MG63 (cell line): Measurements from ENCODE around the gene POLR2L. TPM values are rescaled to one million over a fixed set of nuclear protein-coding genes. Genes with fewer than 3 reads are reported as not detected.

ENCODE experiments used
- DNase-seq: peaks from one replicate; pipeline ENCODE4 v3.0.0-alpha.2; 2020
- H3K27me3 ChIP-seq: fragments of 250-450 bp; sonication (Bioruptor Pico); 2 replicates; pipeline ENCODE4 v1.5.1; 2020; ENCODE audit warnings: mild to moderate bottlenecking, moderate library complexity
- H3K36me3 ChIP-seq: fragments of 250-450 bp; sonication (Bioruptor Pico); 2 replicates; pipeline ENCODE4 v1.5.1; 2020; ENCODE audit warnings: mild to moderate bottlenecking, moderate library complexity
- H3K4me3 ChIP-seq: fragments of 250-450 bp; sonication (Bioruptor Pico); 2 replicates; pipeline ENCODE4 v1.5.1; 2020; ENCODE audit warnings: mild to moderate bottlenecking, moderate library complexity
- H3K9me3 ChIP-seq: fragments of 250-450 bp; sonication (Bioruptor Pico); 2 replicates; pipeline ENCODE4 v1.5.1; 2020; ENCODE audit warnings: mild to moderate bottlenecking, moderate library complexity
- total RNA-seq: library from RNA; depleted of rRNA; stranded (reverse); fragments of >200 nt; shearing (Covaris generic); gene quantifications from 2 replicates; pipeline ENCODE4 v1.2.3, GENCODE V29; 2014; ENCODE audit warnings: low replicate concordance

POLR2L gene
- total RNA-seq, 1 experiment from 2014 or later, result 190 TPM

DNA sequence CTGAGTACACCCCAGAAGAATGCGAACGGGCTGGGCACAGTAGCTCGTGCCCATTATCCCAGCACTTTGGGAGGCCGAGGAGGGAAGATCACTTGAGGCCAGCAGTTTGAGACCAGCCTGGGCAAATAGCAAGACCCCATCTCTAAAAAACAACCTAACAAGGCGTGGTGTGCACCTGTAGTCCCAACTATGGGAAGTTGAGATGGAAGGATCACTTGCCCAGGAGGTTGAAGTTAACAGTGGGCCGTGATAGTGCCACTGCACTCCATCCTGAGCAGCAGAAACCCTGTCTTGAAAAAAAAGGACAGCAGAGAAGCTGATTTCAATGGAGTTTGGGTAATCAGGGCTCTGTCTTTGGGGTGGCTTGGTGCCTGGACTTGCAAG, 29.3 kb downstream of the POLR2L start:
- Histone ChIP-seq H3K27me3 (no peaks in the 10 kb centered on the region), H3K4me3 (no peak overlapping the region), H3K9me3 (no peaks in the 10 kb centered on the region), H3K36me3 (peaks cover 59% of the 10 kb centered on the region)
- no peak for DNase-seq

DNA sequence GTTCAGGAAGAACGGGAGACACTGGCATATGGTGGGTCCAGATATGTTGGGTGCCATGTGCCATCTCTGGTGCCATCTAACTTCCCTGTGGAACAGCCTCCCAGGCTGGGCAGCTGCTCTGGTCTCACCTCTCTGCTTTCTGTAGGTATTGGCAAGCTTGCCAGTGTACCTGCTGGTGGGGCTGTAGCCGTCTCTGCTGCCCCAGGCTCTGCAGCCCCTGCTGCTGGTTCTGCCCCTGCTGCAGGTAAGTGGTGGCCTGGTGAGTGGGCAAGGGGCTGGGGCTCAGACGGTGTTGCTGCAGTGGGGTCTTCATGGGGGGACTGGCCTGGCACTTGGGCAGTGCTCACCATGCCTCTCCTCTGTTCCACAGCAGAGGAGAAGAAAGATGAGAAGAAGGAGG, 29.9 kb downstream of the POLR2L start:
- no peaks in the 10 kb centered on the region for H3K9me3 ChIP-seq
- DNase-seq, result no peak
- peaks cover 59% of the 10 kb centered on the region for H3K36me3 ChIP-seq
- no peaks in the 10 kb centered on the region for H3K27me3 ChIP-seq
- no peak overlapping the region for H3K4me3 ChIP-seq

DNA sequence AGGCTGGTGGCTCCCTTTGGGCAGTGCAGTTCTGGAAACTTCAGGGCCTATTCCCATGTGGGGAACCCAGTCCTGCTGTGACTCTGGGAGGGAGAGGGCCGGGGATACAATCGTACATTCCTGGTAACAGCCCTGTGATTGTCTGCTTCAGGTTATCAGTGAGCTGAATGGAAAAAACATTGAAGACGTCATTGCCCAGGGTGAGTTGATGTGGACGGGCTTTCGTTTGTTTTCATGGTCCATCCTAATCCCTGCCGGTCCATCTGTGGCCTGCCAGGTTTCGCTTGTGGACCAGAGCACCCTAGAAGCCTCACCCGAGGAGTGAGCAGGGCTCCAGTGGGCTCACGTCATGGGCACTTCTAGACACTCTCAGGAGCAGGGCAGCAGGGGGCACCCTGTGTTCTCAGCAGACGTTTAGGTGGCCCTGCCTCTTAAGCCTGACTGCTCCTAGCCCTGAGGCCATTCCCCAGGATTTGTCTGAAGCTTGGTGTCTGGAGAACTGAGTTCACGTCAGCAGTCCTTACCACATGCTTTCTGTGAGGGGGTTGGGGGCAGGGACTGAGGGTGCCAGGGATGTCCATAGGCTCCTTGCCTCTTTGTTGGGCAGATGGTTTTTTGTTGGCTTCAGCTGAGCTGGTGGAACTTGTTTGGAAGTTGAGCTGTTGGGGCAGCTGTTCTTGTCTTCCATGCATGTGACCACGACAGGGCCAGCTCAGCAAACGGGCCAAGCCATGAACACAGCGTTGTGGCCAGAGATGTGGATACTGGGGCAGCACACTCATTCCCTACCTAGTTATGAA, 30.7 kb downstream of the POLR2L start:
- peaks cover 59% of the 10 kb centered on the region for H3K36me3 ChIP-seq
- peak overlapping the region; percentile 82 for H3K4me3 ChIP-seq
- no peaks in the 10 kb centered on the region for H3K27me3 ChIP-seq
- H3K9me3 ChIP-seq, result no peaks in the 10 kb centered on the region
- no peak for DNase-seq

DNA sequence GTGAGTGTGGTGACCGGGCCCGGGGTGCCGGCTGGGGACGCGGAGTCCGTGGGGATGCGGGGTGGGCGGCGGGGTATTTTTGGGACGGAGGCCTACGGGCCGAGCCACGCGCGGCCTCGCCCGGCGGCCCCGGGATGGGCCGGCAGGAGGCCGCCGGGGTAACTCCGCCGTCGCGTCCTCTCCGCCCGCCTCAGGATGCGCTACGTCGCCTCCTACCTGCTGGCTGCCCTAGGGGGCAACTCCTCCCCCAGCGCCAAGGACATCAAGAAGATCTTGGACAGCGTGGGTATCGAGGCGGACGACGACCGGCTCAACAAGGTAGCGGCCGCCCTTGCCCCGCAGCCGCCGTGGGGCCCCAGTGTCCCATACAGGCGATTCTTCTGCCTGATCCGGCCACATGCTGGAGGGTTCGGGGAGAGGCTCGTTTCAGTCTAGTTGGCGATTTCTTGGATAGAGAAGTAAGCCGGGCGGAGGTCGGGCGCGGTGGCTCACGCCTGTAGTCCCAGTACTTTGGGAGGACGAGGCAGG, 32.2 kb downstream of the POLR2L start:
- DNase-seq, result no peak
- Histone ChIP-seq H3K36me3 (peaks cover 59% of the 10 kb centered on the region), H3K4me3 (peak overlapping the region; percentile 82), H3K9me3 (no peaks in the 10 kb centered on the region), H3K27me3 (no peaks in the 10 kb centered on the region)

DNA sequence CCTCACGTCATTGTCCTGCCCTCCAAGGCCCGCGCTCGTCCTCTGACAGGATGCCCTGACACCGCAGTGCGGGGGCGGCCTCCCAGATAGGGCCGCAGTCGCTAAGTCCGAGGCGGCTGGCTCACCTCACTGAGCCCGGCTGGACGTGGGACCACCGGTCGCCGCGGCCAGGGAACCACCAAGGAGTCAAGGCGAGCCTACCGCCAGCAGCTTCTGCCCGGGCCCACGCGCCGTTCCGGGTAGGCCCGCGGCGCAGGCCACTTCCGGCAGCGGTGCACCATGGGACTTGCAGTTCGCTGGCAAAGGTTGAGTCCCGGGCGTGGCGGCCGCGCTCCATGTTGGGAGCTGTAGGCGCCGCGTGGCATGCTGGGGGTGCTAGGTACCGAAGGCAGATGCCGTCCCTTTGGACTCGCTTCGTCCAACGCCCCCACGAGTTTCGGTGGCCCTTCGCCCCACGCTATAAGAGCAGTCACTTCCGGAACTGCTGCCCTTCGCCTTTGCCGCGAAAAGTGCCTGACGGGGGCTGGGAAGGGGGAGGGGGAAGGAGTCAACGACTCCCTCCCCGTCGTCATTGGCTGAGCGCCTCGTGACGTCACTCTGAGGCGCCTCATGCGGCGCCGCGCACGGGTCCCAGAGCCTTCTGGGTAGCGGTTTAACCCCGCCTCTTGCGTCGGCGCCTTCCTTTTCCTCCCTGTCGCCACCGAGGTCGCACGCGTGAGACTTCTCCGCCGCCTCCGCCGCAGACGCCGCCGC, 32.9 kb downstream of the POLR2L start, which contains the start of gene RPLP2:
Gene RPLP2 (plus strand): TSS at position 681 of the 753 bp plus-strand sequence. CDS start 268 bp downstream, outside the sequence.
- Histone ChIP-seq H3K4me3 (peak within 1 kb of the TSS; percentile 82), H3K27me3 (no peaks in the 10 kb centered on the region), H3K36me3 (peaks cover 53% of the 10 kb centered on the region), H3K9me3 (no peaks in the 10 kb centered on the region)
- DNase-seq, result peak; percentile 98

DNA sequence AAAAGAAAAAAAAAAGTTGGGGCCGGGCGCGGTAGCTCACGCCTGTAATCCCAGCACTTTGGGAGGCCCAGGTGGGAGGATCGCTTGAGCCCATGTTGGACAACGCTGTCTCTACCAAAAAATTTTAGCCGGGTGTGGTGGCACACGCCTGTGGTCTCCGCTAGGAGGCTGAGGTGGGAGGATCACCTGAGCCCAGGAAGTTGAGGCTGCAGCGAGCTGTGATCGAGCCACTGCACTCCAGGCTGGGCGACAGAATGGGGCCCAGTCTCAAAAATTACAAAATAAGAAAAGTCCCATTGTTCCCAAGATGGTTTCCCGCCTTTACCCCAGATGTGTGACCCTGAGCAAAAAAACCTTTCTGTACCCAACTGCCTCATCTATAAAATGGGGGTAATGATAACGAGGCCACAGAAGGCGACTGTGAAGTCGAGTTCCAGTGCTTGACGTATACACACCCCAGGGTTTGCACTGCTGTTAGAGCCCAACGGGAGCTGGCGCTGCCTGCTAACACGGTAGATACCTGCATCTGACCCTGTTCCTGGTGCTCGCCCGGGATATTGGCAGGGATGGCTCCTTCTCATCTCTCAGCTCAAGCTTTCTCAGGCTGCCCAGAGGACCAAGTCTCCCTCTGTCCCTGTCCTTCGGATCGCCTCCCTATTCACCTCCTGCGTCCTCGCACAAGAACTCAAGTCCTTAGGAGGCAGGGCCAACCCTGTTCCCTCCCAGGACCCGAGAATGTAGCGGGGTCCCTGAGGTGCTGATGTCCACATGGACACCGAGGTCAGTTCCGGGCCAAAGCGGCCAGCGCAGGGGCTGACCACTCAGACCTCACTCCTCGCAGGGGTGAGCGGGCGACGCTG, 33.7 kb downstream of the POLR2L start:
- H3K9me3 ChIP-seq, result no peaks in the 10 kb centered on the region
- DNase-seq, result peak; percentile 86

DNA sequence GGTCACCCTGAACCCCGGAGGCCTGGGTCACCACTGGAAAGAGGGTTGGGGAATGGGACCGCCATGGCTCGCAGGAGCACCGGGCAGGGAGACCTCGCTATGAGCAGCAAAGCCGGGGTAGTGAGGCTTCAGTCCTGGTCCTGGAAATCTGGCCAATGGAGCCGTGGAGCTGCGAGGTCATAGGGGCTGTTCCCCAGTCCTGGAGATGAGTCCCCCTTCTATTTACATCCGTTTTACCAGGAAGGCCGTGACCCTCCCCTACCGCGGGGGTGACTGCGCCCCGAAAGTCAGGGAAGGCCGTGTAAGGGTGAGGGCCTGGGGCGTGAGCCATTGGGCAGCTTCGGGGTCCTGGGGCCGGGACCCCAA, 37.7 kb downstream of the POLR2L start:
- Histone ChIP-seq H3K36me3 (peaks cover 35% of the 10 kb centered on the region), H3K9me3 (no peaks in the 10 kb centered on the region), H3K4me3 (peak overlapping the region; percentile 56), H3K27me3 (no peaks in the 10 kb centered on the region)
- no peak for DNase-seq

More for the DNA sequence above, 33.7 kb downstream of the POLR2L start:
- no peaks in the 10 kb centered on the region for H3K27me3 ChIP-seq
- peak overlapping the region; percentile 82 for H3K4me3 ChIP-seq
- peaks cover 49% of the 10 kb centered on the region for H3K36me3 ChIP-seq

DNA sequence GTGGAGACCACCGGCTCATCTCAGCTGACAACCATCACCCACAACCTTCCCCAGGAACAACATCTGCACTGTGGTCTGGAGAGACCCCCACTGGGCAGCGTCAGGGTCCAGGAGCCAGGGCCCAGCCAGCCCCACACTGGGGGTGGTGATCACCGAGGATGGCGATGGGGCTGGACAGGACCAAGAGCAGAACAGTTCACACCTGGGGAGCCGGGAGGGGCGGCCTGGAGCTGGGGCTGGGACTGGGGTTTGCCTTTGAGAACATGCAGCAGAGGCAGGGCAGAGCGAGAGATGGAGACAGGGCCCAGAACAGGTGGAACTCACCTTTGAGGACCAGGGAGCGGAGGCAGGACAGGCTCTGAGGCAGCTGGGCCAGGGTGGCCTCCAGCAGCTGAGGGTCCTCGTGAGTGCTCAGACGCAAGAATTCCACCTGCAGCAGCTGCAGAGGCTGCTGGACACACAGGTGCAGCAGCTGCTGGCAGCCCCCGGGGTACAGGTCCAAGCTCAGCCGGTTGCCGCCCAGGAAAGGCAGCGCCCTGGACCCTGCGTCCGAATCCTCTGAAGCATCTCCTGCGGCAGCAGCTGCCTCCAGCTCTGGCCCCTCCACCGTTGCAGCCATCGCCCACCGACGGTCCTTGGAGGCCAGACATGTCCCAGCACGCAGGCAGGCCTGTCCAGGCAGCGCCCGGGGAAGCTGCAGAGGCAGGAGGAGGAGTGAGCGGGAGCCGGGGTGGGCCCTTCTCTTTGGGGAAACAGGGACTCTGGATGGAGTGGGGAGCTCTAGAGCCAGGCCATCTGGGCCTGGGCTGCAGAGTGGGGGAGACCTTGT, 38.3 kb downstream of the POLR2L start:
- no peak for DNase-seq
- peak overlapping the region; percentile 56 for H3K4me3 ChIP-seq

DNA sequence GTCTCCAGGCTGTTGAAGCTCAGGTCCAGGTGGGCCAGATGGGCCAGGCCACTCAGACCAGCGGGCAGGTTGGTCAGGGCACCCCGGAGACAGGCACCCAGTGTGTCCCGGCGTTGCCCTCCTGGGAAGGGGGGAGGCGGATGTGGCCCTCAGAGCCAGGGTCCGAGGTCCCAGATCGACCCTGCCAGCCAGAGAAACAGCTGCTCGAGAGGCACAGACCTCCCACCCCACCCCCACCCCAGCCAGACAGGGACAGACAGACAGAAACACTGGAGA, 38.9 kb downstream of the POLR2L start:
- Histone ChIP-seq H3K4me3 (no peak overlapping the region), H3K27me3 (no peaks in the 10 kb centered on the region), H3K36me3 (peaks cover 36% of the 10 kb centered on the region), H3K9me3 (no peaks in the 10 kb centered on the region)
- DNase-seq, result no peak

More for the DNA sequence above, 38.3 kb downstream of the POLR2L start:
- Histone ChIP-seq H3K27me3 (no peaks in the 10 kb centered on the region), H3K9me3 (no peaks in the 10 kb centered on the region), H3K36me3 (peaks cover 39% of the 10 kb centered on the region)

DNA sequence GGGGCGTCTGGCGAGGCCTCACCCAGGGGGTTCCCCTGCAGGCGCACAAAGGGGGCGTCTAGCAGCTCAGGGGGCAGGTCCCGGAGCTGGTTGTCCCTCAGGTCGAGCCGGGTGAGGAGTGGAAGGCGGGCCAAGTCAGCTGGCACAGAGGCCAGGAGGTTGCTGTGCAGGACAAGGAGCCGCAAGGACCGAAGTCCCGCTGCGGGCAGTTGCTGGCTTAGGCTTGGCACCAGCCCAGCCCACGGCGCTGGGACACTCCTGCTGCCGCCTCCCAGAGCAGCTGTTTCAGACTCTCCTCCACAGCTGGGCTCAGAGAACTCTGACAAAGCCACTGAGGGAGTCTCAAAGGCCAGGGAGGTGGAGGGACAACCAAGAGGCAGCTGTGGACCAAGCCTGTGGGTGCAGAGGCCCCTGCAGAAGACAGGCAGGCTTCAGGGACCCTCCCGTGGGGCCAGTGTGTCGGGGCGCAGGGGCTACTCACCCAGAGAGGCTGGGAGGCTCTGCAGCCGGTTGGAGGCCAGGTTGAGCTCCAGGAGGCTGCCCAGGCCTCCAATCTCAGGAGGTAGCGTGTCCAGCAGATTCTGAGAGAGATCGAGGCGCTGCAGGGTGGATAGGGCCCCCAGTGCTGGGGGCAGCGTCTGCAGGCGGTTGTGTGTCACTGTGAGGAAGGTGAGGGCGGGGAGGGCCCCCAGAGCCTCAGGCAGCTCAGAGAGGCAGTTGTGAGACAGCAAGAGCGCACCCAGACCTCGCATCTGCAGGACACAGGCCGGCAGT, 39.4 kb downstream of the POLR2L start:
- H3K4me3 ChIP-seq, result no peak overlapping the region
- H3K36me3 ChIP-seq, result peaks cover 36% of the 10 kb centered on the region
- H3K27me3 ChIP-seq, result no peaks in the 10 kb centered on the region
- no peaks in the 10 kb centered on the region for H3K9me3 ChIP-seq
- no peak for DNase-seq

DNA sequence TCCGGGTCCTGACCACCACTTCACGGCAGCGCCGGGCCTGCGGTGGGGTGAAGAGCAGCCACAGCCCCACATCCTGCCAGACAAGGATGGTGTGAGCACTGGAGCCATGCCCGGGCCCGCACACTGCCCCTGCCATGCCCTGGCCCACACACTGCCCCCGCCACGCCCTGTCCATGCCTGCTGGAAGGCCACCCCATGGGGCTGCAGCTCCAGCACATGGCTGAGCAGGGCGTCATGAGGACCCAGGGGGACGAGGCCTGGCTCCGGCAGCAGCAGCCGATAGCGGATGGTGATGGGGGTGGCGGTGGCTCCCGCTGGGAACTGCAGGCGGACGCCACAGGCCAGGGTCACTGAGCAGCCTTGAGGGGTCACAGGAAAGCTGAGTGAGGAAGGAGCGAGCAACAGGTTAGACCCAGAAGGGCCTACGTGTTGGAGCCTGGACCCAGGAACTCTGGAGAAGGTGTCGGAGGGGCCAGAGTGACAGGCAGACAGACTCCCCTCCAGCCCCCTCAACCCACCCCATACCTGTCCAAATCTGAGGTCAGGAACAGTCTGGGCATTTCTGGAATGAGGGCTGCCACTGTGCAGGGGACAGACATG, 40.2 kb downstream of the POLR2L start:
- H3K36me3 ChIP-seq, result peaks cover 36% of the 10 kb centered on the region
- no peaks in the 10 kb centered on the region for H3K9me3 ChIP-seq
- DNase-seq, result no peak
- H3K4me3 ChIP-seq, result no peak overlapping the region
- H3K27me3 ChIP-seq, result no peaks in the 10 kb centered on the region

DNA sequence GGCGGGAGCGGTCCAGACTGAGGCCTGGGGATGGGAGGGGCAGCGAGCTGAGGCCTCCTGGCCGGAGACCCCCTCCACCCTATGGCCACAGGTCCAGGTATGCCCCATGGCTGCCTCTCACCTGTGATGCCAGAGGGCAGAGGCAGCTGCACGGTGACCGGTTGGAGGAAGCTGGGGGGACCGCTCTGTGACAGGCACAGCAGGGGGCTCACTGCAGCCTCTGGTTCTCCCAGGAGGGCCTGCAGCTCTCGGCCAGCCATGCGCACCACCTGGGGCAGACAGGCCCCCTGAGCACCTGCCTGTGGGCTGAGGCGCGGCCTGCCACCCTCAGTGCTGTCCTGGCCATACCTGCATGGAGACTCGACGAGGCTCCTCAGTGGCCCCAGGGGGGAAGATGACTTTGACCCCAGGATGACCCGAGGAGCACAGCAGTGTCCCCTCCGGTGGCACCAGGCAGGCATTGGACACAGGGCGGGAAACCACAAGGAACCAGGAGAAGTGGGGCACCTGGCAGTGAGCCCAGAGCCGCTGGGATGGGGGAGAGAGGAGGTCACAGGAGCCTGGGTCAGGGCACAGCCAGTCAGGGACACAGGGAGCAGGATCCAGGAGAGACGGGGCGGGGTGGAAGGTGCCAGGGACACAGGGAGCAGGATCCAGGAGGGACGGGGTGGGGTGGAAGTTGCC, 41.1 kb downstream of the POLR2L start:
- Histone ChIP-seq H3K4me3 (no peak overlapping the region), H3K36me3 (peaks cover 36% of the 10 kb centered on the region), H3K9me3 (no peaks in the 10 kb centered on the region), H3K27me3 (no peaks in the 10 kb centered on the region)
- DNase-seq, result no peak

DNA sequence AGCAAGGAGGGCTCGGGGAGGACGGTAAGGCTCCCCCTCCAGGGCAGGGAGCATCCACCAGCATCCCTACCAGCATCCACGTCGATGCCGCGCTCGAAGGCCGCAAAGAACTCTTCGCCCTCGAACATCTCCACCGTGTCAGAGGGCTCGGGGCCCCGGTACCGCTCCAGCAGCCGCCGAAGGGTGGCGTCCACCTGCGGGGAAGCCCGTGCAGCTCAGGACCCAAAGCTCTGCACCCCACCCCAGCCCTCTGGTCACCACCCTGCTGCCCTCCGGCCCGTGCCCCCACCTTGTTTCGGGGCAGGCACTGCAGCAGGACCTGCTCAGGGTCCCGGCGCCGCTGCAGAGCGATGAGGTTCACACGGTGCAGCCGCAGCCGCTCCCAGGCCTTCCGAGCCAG, 41.9 kb downstream of the POLR2L start:
- Histone ChIP-seq H3K4me3 (no peak overlapping the region), H3K36me3 (peaks cover 33% of the 10 kb centered on the region), H3K9me3 (no peaks in the 10 kb centered on the region), H3K27me3 (no peaks in the 10 kb centered on the region)
- DNase-seq, result no peak

DNA sequence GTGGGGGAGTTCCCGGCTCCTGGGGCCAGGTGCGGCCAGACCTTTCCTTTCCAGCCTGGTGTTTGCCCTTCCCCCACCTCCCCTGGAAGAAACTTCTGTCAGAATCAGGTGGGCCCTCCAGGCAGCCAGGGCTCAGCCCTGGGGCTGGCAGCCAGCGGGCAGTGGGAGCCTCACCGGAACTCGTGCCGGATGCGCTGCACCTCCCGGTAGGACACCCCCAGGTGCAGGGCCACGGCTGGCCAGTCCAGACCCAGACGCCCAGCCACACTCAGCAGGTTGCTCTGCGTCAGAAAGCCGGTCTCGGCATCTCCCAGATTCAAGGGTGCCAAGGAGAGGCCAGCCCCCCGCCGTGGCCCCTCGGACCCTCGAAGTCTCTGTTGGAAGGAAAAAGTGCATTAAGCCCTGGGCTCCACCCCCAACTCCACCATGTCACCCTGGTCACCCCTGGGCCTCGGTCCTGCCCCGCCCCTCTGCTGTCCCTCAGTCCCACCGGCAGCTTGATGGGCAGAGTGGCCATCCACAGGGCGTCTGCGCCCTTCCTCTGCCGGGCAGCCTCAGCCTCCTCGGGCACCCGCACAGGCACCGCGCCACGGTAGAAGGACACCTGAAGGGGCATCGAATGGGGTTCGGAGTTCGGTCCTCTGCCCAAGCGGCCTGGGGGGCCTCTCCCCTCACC, 42.5 kb downstream of the POLR2L start:
- Histone ChIP-seq H3K4me3 (no peak overlapping the region), H3K27me3 (no peaks in the 10 kb centered on the region), H3K9me3 (no peaks in the 10 kb centered on the region), H3K36me3 (peaks cover 32% of the 10 kb centered on the region)
- DNase-seq, result no peak
